AG08396 (cell line): Measurements from ENCODE around the gene PRKN.

Source experiments
- DNase-seq: peaks from one replicate; pipeline ENCODE4 v3.0.0; 2012; ENCODE audit warnings: low spot score, mixed read lengths

The PRKN gene

GRCh38 chr6:161954077-161954476, 773.5 kb downstream of the PRKN start:
- DNase-seq, result no peak

GRCh38 chr6:161951126-161951525, 776.4 kb downstream of the PRKN start:
- no peak for DNase-seq

GRCh38 chr6:161949531-161949930, 778.0 kb downstream of the PRKN start:
- DNase-seq, result no peak

- DNase-seq, result no peak
Observed at GRCh38 chr6:161948462-161948861, 779.1 kb downstream of the PRKN start.

GRCh38 chr6:161947371-161947770, 780.2 kb downstream of the PRKN start:
- no peak for DNase-seq

- DNase-seq, result no peak
Observed at GRCh38 chr6:161946461-161946860, 781.1 kb downstream of the PRKN start.

GRCh38 chr6:161943561-161943960, 784.0 kb downstream of the PRKN start:
- no peak for DNase-seq

GRCh38 chr6:161941565-161941964, 786.0 kb downstream of the PRKN start:
- DNase-seq, result no peak

GRCh38 chr6:161940519-161940918, 787.0 kb downstream of the PRKN start:
- DNase-seq, result no peak

- no peak for DNase-seq
Observed at GRCh38 chr6:161926324-161926723, 801.2 kb downstream of the PRKN start.

GRCh38 chr6:161924516-161925116, 803.0 kb downstream of the PRKN start:
- no peak for DNase-seq

GRCh38 chr6:161922631-161923119, 804.9 kb downstream of the PRKN start:
- peak; percentile 9 for DNase-seq

- no peak for DNase-seq
Observed at GRCh38 chr6:161921602-161922395, 805.8 kb downstream of the PRKN start.

GRCh38 chr6:161919691-161920090, 807.9 kb downstream of the PRKN start:
- DNase-seq, result no peak

- DNase-seq, result no peak
Observed at GRCh38 chr6:161918628-161919205, 808.8 kb downstream of the PRKN start.

GRCh38 chr6:161918109-161918531, 809.4 kb downstream of the PRKN start:
- no peak for DNase-seq

GRCh38 chr6:161917645-161918044, 809.9 kb downstream of the PRKN start:
- DNase-seq, result no peak

- no peak for DNase-seq
Observed at GRCh38 chr6:161915456-161915964, 812.1 kb downstream of the PRKN start.

GRCh38 chr6:161908872-161909271, 818.7 kb downstream of the PRKN start:
- no peak for DNase-seq

- DNase-seq, result no peak
Observed at GRCh38 chr6:161906571-161906970, 821.0 kb downstream of the PRKN start.

- DNase-seq, result no peak
Observed at GRCh38 chr6:161903584-161904212, 823.9 kb downstream of the PRKN start.

- no peak for DNase-seq
Observed at GRCh38 chr6:161901740-161902426, 825.7 kb downstream of the PRKN start.
